SIG-M5 (cell line): ENCODE data around the gene NME3.

Experiments used
- DNase-seq: peaks from one replicate; lab custom pipeline; 2025; lab: John Stamatoyannopoulos, UW

The NME3 gene

GRCh38 chr16:1724491-1724890 is 46.9 kb downstream of the NME3 start:
- DNase-seq: no peak

- DNase-seq: no peak
Measured at GRCh38 chr16:1723450-1724147, 47.7 kb downstream of the NME3 start.

DNA sequence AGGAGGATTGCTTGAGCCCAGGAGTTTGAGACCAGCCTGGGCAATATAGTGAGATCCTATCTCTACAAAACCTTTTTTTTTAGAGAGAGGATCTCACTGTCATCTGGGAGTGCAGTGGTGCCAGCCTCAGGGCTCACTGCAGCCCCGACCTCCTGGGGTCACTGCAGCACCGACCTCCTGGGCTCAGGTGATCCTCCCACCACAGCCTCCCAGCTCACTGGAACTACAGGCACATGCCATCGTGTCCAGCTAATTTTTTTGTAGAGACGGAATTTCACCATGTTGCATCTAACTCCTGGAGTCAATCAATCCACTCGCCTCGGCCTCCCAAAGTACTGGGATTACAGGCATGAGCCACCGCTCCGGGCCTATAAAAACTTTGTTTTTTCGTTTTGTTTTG is 50.0 kb downstream of the NME3 start:
- DNase-seq: no peak
